Measurements from ENCODE around the gene CTIF.

GRCh38 chr18:48762022-48762421, 223.2 kb downstream of the CTIF start:
- no peak for TF ChIP-seq CTCF (IDR thresholded peaks at IDR 0.05; ENCODE audit: insufficient read depth, low read length, poor library complexity, severe bottlenecking)
- TF ChIP-seq EZH2phosphoT487 (conservative IDR thresholded peaks at IDR 0.05; ENCODE audit: low read length), result no peak
